GM18519 (cell line): ENCODE data around the gene ALG10.
"Not testable (repeated sequence)": the region's sequence is repeated elsewhere in the genome, so short reads cannot be mapped to it uniquely, and the experiment has no call there.

Experiments used
- ATAC-seq: cut with Tn5 transposase; IDR thresholded peaks from one replicate; pipeline ENCODE4 v1.9.1; 2021; ENCODE audit warnings: mild to moderate bottlenecking, moderate library complexity; ENCODE audit not compliant: unreplicated experiment, low FRiP score

ALG10 gene

GRCh38 chr12:34022079-34022830 is at the start of gene ALG10:
TSS of gene ALG10 (plus strand) at chr12:34022496. CDS start at chr12:34022600, 104 bp downstream.
- ATAC-seq: peak; percentile 98

GRCh38 chr12:33972884-33973283 is 49.4 kb upstream of the ALG10 start:
- ATAC-seq: not testable (repeated sequence)

- no peak for ATAC-seq
These were observed 44.4 kb upstream of the ALG10 start for GRCh38 chr12:33977887-33978286.

GRCh38 chr12:33988197-33988805 is 34.0 kb upstream of the ALG10 start:
- ATAC-seq: no peak

GRCh38 chr12:33988913-33989312 is 33.4 kb upstream of the ALG10 start:
- no peak for ATAC-seq

GRCh38 chr12:33994857-33995808 is 27.2 kb upstream of the ALG10 start:
- no peak for ATAC-seq

- not testable (repeated sequence) for ATAC-seq
These were observed 13.5 kb upstream of the ALG10 start for GRCh38 chr12:34008835-34009234.

- ATAC-seq: no peak
These were observed 5.9 kb upstream of the ALG10 start for GRCh38 chr12:34016361-34016760.

- no peak for ATAC-seq
These were observed 1.2 kb upstream of the ALG10 start for GRCh38 chr12:34021071-34021470.

GRCh38 chr12:34027661-34028060 is 5.4 kb downstream of the ALG10 start:
- ATAC-seq: not testable (repeated sequence)

- no peak for ATAC-seq
These were observed 8.3 kb downstream of the ALG10 start for GRCh38 chr12:34030591-34030990.

GRCh38 chr12:34033628-34034296 is 11.5 kb downstream of the ALG10 start:
- no peak for ATAC-seq

- not testable (repeated sequence) for ATAC-seq
These were observed 16.1 kb downstream of the ALG10 start for GRCh38 chr12:34038357-34038756.

GRCh38 chr12:34046570-34046969 is 24.3 kb downstream of the ALG10 start:
- no peak for ATAC-seq

GRCh38 chr12:34047855-34048254 is 25.6 kb downstream of the ALG10 start:
- ATAC-seq: not testable (repeated sequence)

GRCh38 chr12:34048714-34049113 is 26.4 kb downstream of the ALG10 start:
- ATAC-seq: no peak

GRCh38 chr12:34051486-34051885 is 29.2 kb downstream of the ALG10 start:
- no peak for ATAC-seq

GRCh38 chr12:34054938-34055337 is 32.6 kb downstream of the ALG10 start:
- ATAC-seq: no peak
